Parathyroid adenoma (tissue), 2 donors: Measurements from ENCODE around the gene TMC4.
A peak's percentile ranks its signal among the peaks of the same experiment; 100 is the strongest.
"Not testable (repeated sequence)": the region's sequence is repeated elsewhere in the genome, so short reads cannot be mapped to it uniquely, and the experiment has no call there.

Experiments used
- H2AFZ ChIP-seq: fragments of 300-600 bp; sonication (generic); one replicate; pipeline ENCODE4 v1.7.0; 2017; ENCODE audit warnings: antibody characterized with exemption, mild to moderate bottlenecking
- H3K27ac ChIP-seq: fragments of 300-600 bp; sonication (generic); one replicate; pipeline ENCODE4 v1.7.0; 2017
- H3K27me3 ChIP-seq: fragments of 300-600 bp; sonication (generic); one replicate; pipeline ENCODE4 v1.7.0; 2017; ENCODE audit warnings: low read length; ENCODE audit not compliant: control insufficient read depth, insufficient read depth
- H3K36me3 ChIP-seq: fragments of 300-600 bp; sonication (generic); one replicate; pipeline ENCODE4 v1.7.0; 2017; ENCODE audit warnings: low read length; ENCODE audit not compliant: control insufficient read depth, insufficient read depth
- H3K4me1 ChIP-seq: fragments of 300-600 bp; sonication (generic); one replicate; pipeline ENCODE4 v1.7.0; 2017; ENCODE audit warnings: control low read depth
- H3K4me2 ChIP-seq: fragments of 300-600 bp; sonication (generic); one replicate; pipeline ENCODE4 v1.7.0; 2017; ENCODE audit warnings: low read length
- H3K4me3 ChIP-seq: fragments of 300-600 bp; sonication (generic); one replicate; pipeline ENCODE4 v1.7.0; 2017; ENCODE audit warnings: low read depth, low read length
- H3K79me2 ChIP-seq: fragments of 300-600 bp; sonication (generic); one replicate; pipeline ENCODE4 v1.7.0; 2017; ENCODE audit warnings: control low read depth
- H3K9ac ChIP-seq: fragments of 300-600 bp; sonication (generic); one replicate; pipeline ENCODE4 v1.7.0; 2017; ENCODE audit warnings: mild to moderate bottlenecking
- H3K9me3 ChIP-seq: fragments of 300-600 bp; sonication (generic); one replicate; pipeline ENCODE4 v1.7.0; 2017; ENCODE audit warnings: low read length; ENCODE audit not compliant: control insufficient read depth
- TF ChIP-seq, protein P1 (sequence below): fragments of 300-600 bp; sonication (generic); IDR thresholded peaks from one replicate; pipeline ENCODE4 v1.7.0; 2017; ENCODE audit warnings: antibody characterized with exemption, mild to moderate bottlenecking
- donor health status: primary hyperparathyroidism.

Gene TMC4

DNA sequence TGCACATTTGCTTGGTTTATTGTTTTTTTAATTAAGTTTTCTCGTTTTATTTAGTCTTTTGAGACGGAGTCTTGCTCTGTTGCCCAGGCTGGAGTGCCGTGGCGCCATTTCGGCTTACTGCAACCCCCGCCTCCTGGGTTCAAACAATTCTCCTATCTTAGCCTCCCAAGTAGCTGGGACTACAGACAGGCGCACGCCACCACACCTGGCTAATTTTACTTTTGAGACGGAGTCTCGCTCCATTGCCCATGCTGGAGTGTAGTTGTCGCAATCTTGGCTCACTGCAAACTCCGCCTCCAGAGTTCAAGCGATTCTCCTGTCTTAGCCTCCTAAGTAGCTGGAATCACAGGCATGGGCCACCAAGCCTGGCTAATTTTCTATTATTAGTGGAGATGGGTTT lies 29.0 kb upstream of the TMC4 start:
- Histone ChIP-seq H3K9ac (no peak overlapping the region), H3K4me1 (peaks cover 13% of the 10 kb centered on the region), H2AFZ (no peak overlapping the region), H3K27me3 (no peaks in the 10 kb centered on the region), H3K36me3 (no peaks in the 10 kb centered on the region), H3K4me2 (peak overlapping the region; percentile 77), H3K27ac (no peak overlapping the region), H3K4me3 (peak overlapping the region; percentile 74), H3K79me2 (peaks cover 45% of the 10 kb centered on the region), H3K9me3 (no peaks in the 10 kb centered on the region)
- TF ChIP-seq, protein P1, sequence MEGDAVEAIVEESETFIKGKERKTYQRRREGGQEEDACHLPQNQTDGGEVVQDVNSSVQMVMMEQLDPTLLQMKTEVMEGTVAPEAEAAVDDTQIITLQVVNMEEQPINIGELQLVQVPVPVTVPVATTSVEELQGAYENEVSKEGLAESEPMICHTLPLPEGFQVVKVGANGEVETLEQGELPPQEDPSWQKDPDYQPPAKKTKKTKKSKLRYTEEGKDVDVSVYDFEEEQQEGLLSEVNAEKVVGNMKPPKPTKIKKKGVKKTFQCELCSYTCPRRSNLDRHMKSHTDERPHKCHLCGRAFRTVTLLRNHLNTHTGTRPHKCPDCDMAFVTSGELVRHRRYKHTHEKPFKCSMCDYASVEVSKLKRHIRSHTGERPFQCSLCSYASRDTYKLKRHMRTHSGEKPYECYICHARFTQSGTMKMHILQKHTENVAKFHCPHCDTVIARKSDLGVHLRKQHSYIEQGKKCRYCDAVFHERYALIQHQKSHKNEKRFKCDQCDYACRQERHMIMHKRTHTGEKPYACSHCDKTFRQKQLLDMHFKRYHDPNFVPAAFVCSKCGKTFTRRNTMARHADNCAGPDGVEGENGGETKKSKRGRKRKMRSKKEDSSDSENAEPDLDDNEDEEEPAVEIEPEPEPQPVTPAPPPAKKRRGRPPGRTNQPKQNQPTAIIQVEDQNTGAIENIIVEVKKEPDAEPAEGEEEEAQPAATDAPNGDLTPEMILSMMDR, result no peak

DNA sequence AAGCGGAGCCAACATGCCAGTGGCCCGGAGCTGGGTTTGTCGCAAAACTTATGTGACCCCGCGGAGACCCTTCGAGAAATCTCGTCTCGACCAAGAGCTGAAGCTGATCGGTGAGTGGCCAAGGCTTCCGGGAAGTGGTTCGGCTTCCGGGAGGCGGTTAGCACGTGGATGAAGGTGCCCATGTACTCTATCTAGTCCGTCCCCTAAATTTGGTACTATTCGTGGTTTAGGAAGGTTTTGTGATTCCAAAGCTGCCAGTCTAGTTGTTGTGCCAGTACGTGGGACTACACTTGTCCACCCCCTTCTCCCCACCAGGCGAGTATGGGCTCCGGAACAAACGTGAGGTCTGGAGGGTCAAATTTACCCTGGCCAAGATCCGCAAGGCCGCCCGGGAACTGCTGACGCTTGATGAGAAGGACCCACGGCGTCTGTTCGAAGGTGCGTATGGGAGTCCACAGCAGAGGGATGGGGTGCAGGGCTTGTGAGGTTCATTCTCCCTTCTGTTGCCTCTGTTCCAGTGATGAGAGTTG lies 28.3 kb upstream of the TMC4 start:
- peak overlapping the region; percentile 95 for H3K27ac ChIP-seq
- H3K36me3 ChIP-seq, result no peaks in the 10 kb centered on the region
- H3K9me3 ChIP-seq, result no peaks in the 10 kb centered on the region
- peak overlapping the region; percentile 21 for H3K9ac ChIP-seq
- peak overlapping the region; percentile 93 for H2AFZ ChIP-seq
- H3K4me1 ChIP-seq, result peaks cover 13% of the 10 kb centered on the region
- no peaks in the 10 kb centered on the region for H3K27me3 ChIP-seq
- TF ChIP-seq, protein P1, result no peak
- H3K4me2 ChIP-seq, result peak overlapping the region; percentile 77
- H3K79me2 ChIP-seq, result peaks cover 42% of the 10 kb centered on the region
- peak overlapping the region; percentile 74 for H3K4me3 ChIP-seq

DNA sequence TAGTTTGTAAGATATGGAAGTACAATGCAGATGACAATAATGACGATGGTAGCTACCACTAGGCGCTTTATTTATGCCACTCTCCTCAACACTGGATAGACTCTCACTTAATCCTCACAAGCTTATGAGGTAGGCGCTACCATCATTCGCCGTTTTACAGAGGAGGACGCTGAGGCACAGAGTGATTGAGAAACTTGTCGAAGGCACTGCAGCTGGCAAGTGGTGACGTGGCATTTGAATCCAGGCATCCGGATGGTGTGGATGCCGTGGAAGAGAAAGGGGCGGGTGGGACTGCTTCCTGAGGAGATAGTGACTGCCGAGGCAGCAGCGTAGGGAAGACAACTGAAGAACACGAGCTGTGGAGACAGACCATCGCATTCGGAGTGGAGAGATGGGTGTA lies 26.4 kb upstream of the TMC4 start:
- TF ChIP-seq, protein P1, result no peak
- H3K27me3 ChIP-seq, result no peaks in the 10 kb centered on the region
- H3K4me3 ChIP-seq, result no peak overlapping the region
- H3K79me2 ChIP-seq, result peaks cover 32% of the 10 kb centered on the region
- H3K36me3 ChIP-seq, result no peaks in the 10 kb centered on the region
- H3K9me3 ChIP-seq, result no peaks in the 10 kb centered on the region
- peaks cover 6% of the 10 kb centered on the region for H3K4me1 ChIP-seq
- H3K9ac ChIP-seq, result no peak overlapping the region
- H3K4me2 ChIP-seq, result no peak overlapping the region
- H3K27ac ChIP-seq, result no peak overlapping the region
- H2AFZ ChIP-seq, result no peak overlapping the region

DNA sequence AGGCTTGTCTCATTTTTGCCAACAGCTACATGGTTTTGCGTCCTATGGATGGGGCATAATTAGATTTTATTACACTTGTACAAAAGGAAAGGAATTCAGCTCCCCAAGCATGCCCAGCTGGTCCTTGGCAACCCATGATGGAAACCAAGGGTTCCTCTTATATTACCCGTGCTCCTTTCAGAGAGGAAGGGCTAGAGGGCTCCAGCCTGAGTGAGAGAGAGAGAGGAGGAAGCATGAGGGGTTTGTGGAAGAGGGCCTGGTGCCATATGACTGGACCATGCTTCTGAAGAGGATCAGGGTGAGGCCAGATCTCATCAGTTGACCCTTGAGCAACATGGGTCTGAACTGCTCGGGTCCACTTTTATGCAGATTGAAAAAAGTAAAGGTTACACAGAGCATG lies 24.2 kb upstream of the TMC4 start:
- TF ChIP-seq, protein P1, result no peak
- no peak overlapping the region for H3K9ac ChIP-seq
- no peaks in the 10 kb centered on the region for H3K27me3 ChIP-seq
- H3K4me2 ChIP-seq, result no peak overlapping the region
- H3K27ac ChIP-seq, result no peak overlapping the region
- H3K4me3 ChIP-seq, result no peak overlapping the region
- H3K9me3 ChIP-seq, result no peaks in the 10 kb centered on the region
- peaks cover 5% of the 10 kb centered on the region for H3K4me1 ChIP-seq
- no peak overlapping the region for H2AFZ ChIP-seq
- peaks cover 14% of the 10 kb centered on the region for H3K79me2 ChIP-seq
- H3K36me3 ChIP-seq, result no peaks in the 10 kb centered on the region

DNA sequence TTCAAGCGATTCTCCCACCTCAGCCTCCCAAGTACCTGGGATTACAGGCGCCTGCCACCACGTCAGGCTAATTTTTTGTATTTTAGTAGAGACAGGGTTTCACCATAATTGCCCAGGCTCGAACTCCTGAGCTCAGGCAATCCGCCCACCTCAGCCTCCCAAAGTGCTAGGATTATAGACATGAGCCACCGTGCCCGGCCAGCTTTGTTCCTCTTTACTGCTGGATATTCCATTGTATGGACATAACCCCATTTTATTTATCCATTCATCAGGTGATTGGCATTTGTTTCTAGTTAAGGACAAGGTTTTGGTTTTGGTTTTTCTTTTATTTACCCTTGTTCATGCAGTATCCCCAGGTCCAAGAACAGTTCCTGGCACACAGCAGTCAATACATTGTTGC lies 23.6 kb upstream of the TMC4 start:
- H3K4me1 ChIP-seq, result peaks cover 5% of the 10 kb centered on the region
- H3K27ac ChIP-seq, result no peak overlapping the region
- no peaks in the 10 kb centered on the region for H3K9me3 ChIP-seq
- no peaks in the 10 kb centered on the region for H3K27me3 ChIP-seq
- TF ChIP-seq, protein P1, result no peak
- no peak overlapping the region for H3K4me3 ChIP-seq
- H2AFZ ChIP-seq, result no peak overlapping the region
- H3K4me2 ChIP-seq, result no peak overlapping the region
- no peaks in the 10 kb centered on the region for H3K36me3 ChIP-seq
- peaks cover 8% of the 10 kb centered on the region for H3K79me2 ChIP-seq
- no peak overlapping the region for H3K9ac ChIP-seq

DNA sequence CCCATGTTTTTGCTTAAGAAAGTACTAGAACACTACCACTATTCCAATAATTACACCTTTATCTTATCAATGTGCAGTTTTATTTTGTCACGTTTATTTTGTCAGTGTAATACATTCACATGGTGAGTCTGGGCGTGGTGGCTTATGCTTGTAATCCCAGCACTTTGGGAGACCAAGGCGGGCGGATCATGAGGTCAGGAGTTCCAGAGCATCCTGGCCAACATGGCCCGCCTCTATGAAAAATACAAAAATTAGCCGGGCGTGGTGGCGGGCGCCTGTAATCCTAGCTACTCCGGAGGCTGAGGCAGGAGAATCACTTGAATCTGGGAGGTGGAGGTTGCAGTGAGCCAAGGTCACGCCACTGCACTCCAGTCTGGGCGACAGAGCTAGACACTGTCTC lies 21.5 kb upstream of the TMC4 start:
- not testable (repeated sequence) for H3K36me3 ChIP-seq, H3K4me3 ChIP-seq, H3K79me2 ChIP-seq, H3K4me2 ChIP-seq, H3K27ac ChIP-seq, H3K9ac ChIP-seq, H2AFZ ChIP-seq, H3K9me3 ChIP-seq, H3K4me1 ChIP-seq, H3K27me3 ChIP-seq
